Measurements from ENCODE around the gene SLC41A2.
"Not testable (repeated sequence)": the region's sequence is repeated elsewhere in the genome, so short reads cannot be mapped to it uniquely, and the experiment has no call there.

SLC41A2 gene

GRCh38 chr12:104977688-104978087 is 19.6 kb upstream of the SLC41A2 start:
- not testable (repeated sequence) for H3K4me3 ChIP-seq (ENCODE audit: low read depth in 1 of 2, low read length in 2 of 2); H3K4me1 ChIP-seq (ENCODE audit: insufficient read depth, low read length); H3K27ac ChIP-seq (ENCODE audit: low read depth, low read length); H3K9ac ChIP-seq (ENCODE audit: low read length); H3K27me3 ChIP-seq (ENCODE audit: control insufficient read depth in 1 of 2, insufficient read depth in 2 of 2, low read length in 2 of 2); H3K9me3 ChIP-seq (ENCODE audit: low read length); H3K36me3 ChIP-seq (ENCODE audit: insufficient read depth, low read length)

GRCh38 chr12:104976703-104977102 is 18.6 kb upstream of the SLC41A2 start:
- Histone ChIP-seq H3K4me3 (ENCODE audit: low read depth in 1 of 2, low read length in 2 of 2) (no peak overlapping the region), H3K27ac (ENCODE audit: low read depth, low read length) (no peak overlapping the region), H3K9me3 (ENCODE audit: low read length) (no peaks in the 10 kb centered on the region), H3K4me1 (ENCODE audit: insufficient read depth, low read length) (no peaks in the 10 kb centered on the region), H3K36me3 (ENCODE audit: insufficient read depth, low read length) (no peaks in the 10 kb centered on the region), H3K9ac (ENCODE audit: low read length) (no peak overlapping the region), H3K27me3 (ENCODE audit: control insufficient read depth in 1 of 2, insufficient read depth in 2 of 2, low read length in 2 of 2) (no peaks in the 10 kb centered on the region)

GRCh38 chr12:104975587-104976343 is 17.7 kb upstream of the SLC41A2 start:
- H3K36me3 ChIP-seq (ENCODE audit: insufficient read depth, low read length) = no peaks in the 10 kb centered on the region
- no peak overlapping the region for H3K4me3 ChIP-seq (ENCODE audit: low read depth in 1 of 2, low read length in 2 of 2)
- H3K4me1 ChIP-seq (ENCODE audit: insufficient read depth, low read length) = no peaks in the 10 kb centered on the region
- no peak overlapping the region for H3K9ac ChIP-seq (ENCODE audit: low read length)
- no peaks in the 10 kb centered on the region for H3K9me3 ChIP-seq (ENCODE audit: low read length)
- H3K27ac ChIP-seq (ENCODE audit: low read depth, low read length) = no peak overlapping the region
- no peaks in the 10 kb centered on the region for H3K27me3 ChIP-seq (ENCODE audit: control insufficient read depth in 1 of 2, insufficient read depth in 2 of 2, low read length in 2 of 2)

GRCh38 chr12:104974626-104975290 is 16.7 kb upstream of the SLC41A2 start:
- H3K4me1 ChIP-seq (ENCODE audit: insufficient read depth, low read length) = no peaks in the 10 kb centered on the region
- H3K36me3 ChIP-seq (ENCODE audit: insufficient read depth, low read length) = no peaks in the 10 kb centered on the region
- H3K9me3 ChIP-seq (ENCODE audit: low read length) = no peaks in the 10 kb centered on the region
- H3K4me3 ChIP-seq (ENCODE audit: low read depth in 1 of 2, low read length in 2 of 2) = no peak overlapping the region
- H3K27ac ChIP-seq (ENCODE audit: low read depth, low read length) = no peak overlapping the region
- no peak overlapping the region for H3K9ac ChIP-seq (ENCODE audit: low read length)
- no peaks in the 10 kb centered on the region for H3K27me3 ChIP-seq (ENCODE audit: control insufficient read depth in 1 of 2, insufficient read depth in 2 of 2, low read length in 2 of 2)

- H3K9me3 ChIP-seq (ENCODE audit: low read length) = no peaks in the 10 kb centered on the region
- H3K4me1 ChIP-seq (ENCODE audit: insufficient read depth, low read length) = no peaks in the 10 kb centered on the region
- H3K27me3 ChIP-seq (ENCODE audit: control insufficient read depth in 1 of 2, insufficient read depth in 2 of 2, low read length in 2 of 2) = no peaks in the 10 kb centered on the region
- no peak overlapping the region for H3K9ac ChIP-seq (ENCODE audit: low read length)
- H3K27ac ChIP-seq (ENCODE audit: low read depth, low read length) = no peak overlapping the region
- no peak overlapping the region for H3K4me3 ChIP-seq (ENCODE audit: low read depth in 1 of 2, low read length in 2 of 2)
- no peaks in the 10 kb centered on the region for H3K36me3 ChIP-seq (ENCODE audit: insufficient read depth, low read length)
These were observed 15.2 kb upstream of the SLC41A2 start for GRCh38 chr12:104973250-104973649.

GRCh38 chr12:104971306-104971705 is 13.2 kb upstream of the SLC41A2 start:
- no peaks in the 10 kb centered on the region for H3K9me3 ChIP-seq (ENCODE audit: low read length)
- no peaks in the 10 kb centered on the region for H3K4me1 ChIP-seq (ENCODE audit: insufficient read depth, low read length)
- no peaks in the 10 kb centered on the region for H3K36me3 ChIP-seq (ENCODE audit: insufficient read depth, low read length)
- no peak overlapping the region for H3K4me3 ChIP-seq (ENCODE audit: low read depth in 1 of 2, low read length in 2 of 2)
- no peak overlapping the region for H3K9ac ChIP-seq (ENCODE audit: low read length)
- H3K27ac ChIP-seq (ENCODE audit: low read depth, low read length) = no peak overlapping the region
- no peaks in the 10 kb centered on the region for H3K27me3 ChIP-seq (ENCODE audit: control insufficient read depth in 1 of 2, insufficient read depth in 2 of 2, low read length in 2 of 2)

- H3K27me3 ChIP-seq (ENCODE audit: control insufficient read depth in 1 of 2, insufficient read depth in 2 of 2, low read length in 2 of 2) = no peaks in the 10 kb centered on the region
- H3K4me3 ChIP-seq (ENCODE audit: low read depth in 1 of 2, low read length in 2 of 2) = no peak overlapping the region
- H3K4me1 ChIP-seq (ENCODE audit: insufficient read depth, low read length) = no peaks in the 10 kb centered on the region
- H3K36me3 ChIP-seq (ENCODE audit: insufficient read depth, low read length) = no peaks in the 10 kb centered on the region
- H3K27ac ChIP-seq (ENCODE audit: low read depth, low read length) = no peak overlapping the region
- H3K9me3 ChIP-seq (ENCODE audit: low read length) = no peaks in the 10 kb centered on the region
- H3K9ac ChIP-seq (ENCODE audit: low read length) = no peak overlapping the region
These were observed 11.3 kb upstream of the SLC41A2 start for GRCh38 chr12:104969343-104969742.

GRCh38 chr12:104966677-104967076 is 8.6 kb upstream of the SLC41A2 start:
- Histone ChIP-seq H3K27me3 (ENCODE audit: control insufficient read depth in 1 of 2, insufficient read depth in 2 of 2, low read length in 2 of 2) (no peaks in the 10 kb centered on the region), H3K27ac (ENCODE audit: low read depth, low read length) (no peak overlapping the region), H3K36me3 (ENCODE audit: insufficient read depth, low read length) (no peaks in the 10 kb centered on the region), H3K4me1 (ENCODE audit: insufficient read depth, low read length) (no peaks in the 10 kb centered on the region), H3K4me3 (ENCODE audit: low read depth in 1 of 2, low read length in 2 of 2) (no peak overlapping the region), H3K9ac (ENCODE audit: low read length) (no peak overlapping the region), H3K9me3 (ENCODE audit: low read length) (no peaks in the 10 kb centered on the region)

- Histone ChIP-seq H3K9ac (ENCODE audit: low read length) (no peak overlapping the region), H3K27ac (ENCODE audit: low read depth, low read length) (no peak overlapping the region), H3K27me3 (ENCODE audit: control insufficient read depth in 1 of 2, insufficient read depth in 2 of 2, low read length in 2 of 2) (no peaks in the 10 kb centered on the region), H3K4me3 (ENCODE audit: low read depth in 1 of 2, low read length in 2 of 2) (no peak overlapping the region), H3K4me1 (ENCODE audit: insufficient read depth, low read length) (no peaks in the 10 kb centered on the region), H3K9me3 (ENCODE audit: low read length) (no peaks in the 10 kb centered on the region), H3K36me3 (ENCODE audit: insufficient read depth, low read length) (no peaks in the 10 kb centered on the region)
These were observed 6.7 kb upstream of the SLC41A2 start for GRCh38 chr12:104964856-104965205.

GRCh38 chr12:104964167-104964855 is 6.2 kb upstream of the SLC41A2 start:
- Histone ChIP-seq H3K27ac (ENCODE audit: low read depth, low read length) (no peak overlapping the region), H3K27me3 (ENCODE audit: control insufficient read depth in 1 of 2, insufficient read depth in 2 of 2, low read length in 2 of 2) (no peaks in the 10 kb centered on the region), H3K4me3 (ENCODE audit: low read depth in 1 of 2, low read length in 2 of 2) (no peak overlapping the region), H3K9me3 (ENCODE audit: low read length) (no peaks in the 10 kb centered on the region), H3K4me1 (ENCODE audit: insufficient read depth, low read length) (peaks cover under 1% of the 10 kb centered on the region), H3K36me3 (ENCODE audit: insufficient read depth, low read length) (no peaks in the 10 kb centered on the region), H3K9ac (ENCODE audit: low read length) (no peak overlapping the region)

GRCh38 chr12:104963757-104964156 is 5.7 kb upstream of the SLC41A2 start:
- H3K9me3 ChIP-seq (ENCODE audit: low read length) = no peaks in the 10 kb centered on the region

More at GRCh38 chr12:104963757-104964156, 5.7 kb upstream of the SLC41A2 start:
- Histone ChIP-seq H3K4me1 (ENCODE audit: insufficient read depth, low read length) (peaks cover 6% of the 10 kb centered on the region), H3K9ac (ENCODE audit: low read length) (no peak overlapping the region), H3K4me3 (ENCODE audit: low read depth in 1 of 2, low read length in 2 of 2) (no peak overlapping the region), H3K27me3 (ENCODE audit: control insufficient read depth in 1 of 2, insufficient read depth in 2 of 2, low read length in 2 of 2) (no peaks in the 10 kb centered on the region), H3K36me3 (ENCODE audit: insufficient read depth, low read length) (no peaks in the 10 kb centered on the region), H3K27ac (ENCODE audit: low read depth, low read length) (no peak overlapping the region)

All from muscle layer of colon (tissue), 2 donors.